Measurements from ENCODE around the gene BLVRA. TPM values are rescaled to one million over a fixed set of nuclear protein-coding genes. Genes with fewer than 3 reads are reported as not detected.

BLVRA gene
- total RNA-seq, 3 donors from 2014 or later (not counting 1 experiment from before 2014, with no cell fraction given), result 19.8 to 25.6 (median 20.9) TPM

DNA sequence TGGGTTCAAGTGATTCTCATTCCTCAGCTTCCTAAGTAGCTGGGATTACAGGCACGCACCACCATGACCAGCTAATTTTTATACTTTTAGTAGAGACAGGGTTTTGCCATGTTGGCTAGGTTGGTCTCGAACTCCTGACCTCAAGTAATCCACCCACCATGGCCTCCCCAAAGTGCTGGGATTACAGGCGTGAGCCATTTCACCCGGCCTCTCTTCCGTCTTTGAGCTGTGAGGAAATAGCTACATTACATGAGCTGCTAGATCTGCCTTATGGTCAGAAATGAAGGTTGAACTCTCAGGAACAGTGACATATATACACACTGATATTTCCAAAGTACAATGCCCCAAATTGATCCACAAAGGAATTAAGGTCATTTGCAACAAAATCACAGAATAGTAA, 2.4 kb downstream of the BLVRA start:
- Histone ChIP-seq H3K36me3 (ENCODE audit: control insufficient read depth, insufficient read depth, low read length) (no peaks in the 10 kb centered on the region), H3K27me3 (ENCODE audit: control insufficient read depth, insufficient read depth, low read length) (no peaks in the 10 kb centered on the region), H3K4me3 (ENCODE audit: low read length) (no peak overlapping the region), H3K9me3 (ENCODE audit: control insufficient read depth, insufficient read depth, low read length) (no peaks in the 10 kb centered on the region), H3K4me1 (ENCODE audit: control insufficient read depth, insufficient read depth, low read length) (peaks cover 14% of the 10 kb centered on the region), H3K27ac (ENCODE audit: low read length) (no peak overlapping the region)
- Mint-ChIP-seq H3K36me3 (no peaks in the 10 kb centered on the region), H3K27ac (no peak overlapping the region), H3K9me3 (no peaks in the 10 kb centered on the region), H3K27me3 (ENCODE audit: low read depth in 2 of 2) (peaks cover 0 to 6% of the 10 kb centered on the region in 2 donors), H3K4me3 (peak overlapping the region; percentile 41), H3K4me1 (peaks cover 13 to 38% of the 10 kb centered on the region in 2 donors)
- 94% methylated on average over 5 of the region's 5 CpGs for WGBS (ENCODE audit: insufficient coverage)
- DNase-seq, result no peak
- no peak for ATAC-seq
- intact Hi-C loops (cut with micrococcal nuclease), result no loop called here
- TF ChIP-seq, protein P1, sequence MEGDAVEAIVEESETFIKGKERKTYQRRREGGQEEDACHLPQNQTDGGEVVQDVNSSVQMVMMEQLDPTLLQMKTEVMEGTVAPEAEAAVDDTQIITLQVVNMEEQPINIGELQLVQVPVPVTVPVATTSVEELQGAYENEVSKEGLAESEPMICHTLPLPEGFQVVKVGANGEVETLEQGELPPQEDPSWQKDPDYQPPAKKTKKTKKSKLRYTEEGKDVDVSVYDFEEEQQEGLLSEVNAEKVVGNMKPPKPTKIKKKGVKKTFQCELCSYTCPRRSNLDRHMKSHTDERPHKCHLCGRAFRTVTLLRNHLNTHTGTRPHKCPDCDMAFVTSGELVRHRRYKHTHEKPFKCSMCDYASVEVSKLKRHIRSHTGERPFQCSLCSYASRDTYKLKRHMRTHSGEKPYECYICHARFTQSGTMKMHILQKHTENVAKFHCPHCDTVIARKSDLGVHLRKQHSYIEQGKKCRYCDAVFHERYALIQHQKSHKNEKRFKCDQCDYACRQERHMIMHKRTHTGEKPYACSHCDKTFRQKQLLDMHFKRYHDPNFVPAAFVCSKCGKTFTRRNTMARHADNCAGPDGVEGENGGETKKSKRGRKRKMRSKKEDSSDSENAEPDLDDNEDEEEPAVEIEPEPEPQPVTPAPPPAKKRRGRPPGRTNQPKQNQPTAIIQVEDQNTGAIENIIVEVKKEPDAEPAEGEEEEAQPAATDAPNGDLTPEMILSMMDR (IDR thresholded peaks at IDR 0.05), result no peak

DNA sequence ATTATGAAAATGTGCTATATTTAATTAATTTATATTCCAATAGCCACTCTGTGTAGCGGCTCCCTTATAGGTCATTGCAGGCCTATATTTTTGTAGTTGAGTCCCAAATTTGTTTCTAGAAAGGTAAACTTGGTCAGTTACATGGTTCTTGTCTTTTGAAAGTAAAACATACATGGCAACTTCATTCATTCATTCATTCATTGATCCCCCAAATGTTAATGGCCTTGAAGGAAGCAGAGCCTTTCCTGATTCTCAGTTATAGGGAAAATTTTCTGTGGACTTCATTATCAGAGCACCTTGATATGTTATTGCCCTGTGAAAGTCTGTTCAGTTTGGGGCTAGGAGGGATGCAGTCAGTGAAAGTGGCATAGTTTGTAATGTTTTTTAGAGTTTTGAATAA, 2.9 kb downstream of the BLVRA start:
- no peak overlapping the region for H3K4me3 ChIP-seq (ENCODE audit: low read length)
- Mint-ChIP-seq H3K4me3 (no peak overlapping the region), H3K4me1 (peaks cover 13 to 38% of the 10 kb centered on the region in 2 donors)

DNA sequence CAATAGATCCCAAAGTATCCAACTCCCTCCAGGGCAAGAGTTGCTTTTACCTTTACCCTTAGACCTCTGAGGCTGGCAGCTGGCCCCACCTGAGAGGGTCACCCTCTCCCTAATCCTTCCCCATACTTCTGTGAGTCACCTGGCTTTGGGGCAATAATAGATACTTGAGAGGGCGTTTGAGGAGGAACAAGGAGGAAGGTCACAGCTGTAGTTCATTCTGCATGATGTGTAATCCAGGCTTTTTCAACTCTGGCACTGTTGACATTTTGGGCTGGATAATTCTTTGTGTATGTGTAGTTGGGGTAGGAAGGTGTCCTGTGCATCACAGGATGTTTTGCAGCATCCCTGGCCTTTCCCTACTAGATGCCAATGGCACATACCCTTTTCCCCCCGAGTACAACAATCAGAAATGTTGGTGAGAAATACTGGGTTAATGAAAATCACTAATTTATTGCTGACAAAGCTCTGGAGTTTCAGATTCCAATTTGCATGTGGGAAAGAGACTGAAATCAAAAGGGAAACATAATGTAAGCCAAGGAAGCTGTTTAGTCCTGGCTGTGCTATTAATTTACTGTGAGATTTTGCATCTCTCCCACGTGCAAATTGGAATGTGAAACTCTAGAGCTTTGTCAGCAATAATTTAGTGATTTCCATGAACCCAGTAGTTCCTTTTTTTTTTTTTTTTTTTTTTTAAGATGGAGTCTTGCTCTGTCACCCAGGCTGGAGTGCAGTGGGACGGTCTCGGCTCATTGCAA, 3.6 kb downstream of the BLVRA start:
- no peak overlapping the region for H3K4me3 Mint-ChIP-seq
- Histone ChIP-seq H3K36me3 (ENCODE audit: control insufficient read depth, insufficient read depth, low read length) (no peaks in the 10 kb centered on the region), H3K4me1 (ENCODE audit: control insufficient read depth, insufficient read depth, low read length) (peaks cover 14% of the 10 kb centered on the region), H3K9me3 (ENCODE audit: control insufficient read depth, insufficient read depth, low read length) (no peaks in the 10 kb centered on the region), H3K4me3 (ENCODE audit: low read length) (no peak overlapping the region), H3K27me3 (ENCODE audit: control insufficient read depth, insufficient read depth, low read length) (no peaks in the 10 kb centered on the region), H3K27ac (ENCODE audit: low read length) (no peak overlapping the region)
- H3K9me3 Mint-ChIP-seq, result no peaks in the 10 kb centered on the region
- DNase-seq, result no peak
- no peak for ATAC-seq
- 80% methylated on average over 4 of the region's 5 CpGs for WGBS (ENCODE audit: insufficient coverage)
- H3K36me3 Mint-ChIP-seq, result no peaks in the 10 kb centered on the region
- intact Hi-C loops (cut with micrococcal nuclease), result no loop called here
- TF ChIP-seq, protein P1 (IDR thresholded peaks at IDR 0.05), result no peak
- H3K27me3 Mint-ChIP-seq (ENCODE audit: low read depth in 2 of 2), result peaks cover 0 to 5% of the 10 kb centered on the region in 2 donors
- peaks cover 13 to 34% of the 10 kb centered on the region in 2 donors for H3K4me1 Mint-ChIP-seq
- peak overlapping the region in 1 of 2 donors; percentile 11 for H3K27ac Mint-ChIP-seq

More for the DNA sequence above, 2.9 kb downstream of the BLVRA start:
- no peaks in the 10 kb centered on the region for H3K36me3 ChIP-seq (ENCODE audit: control insufficient read depth, insufficient read depth, low read length)
- no CpG with 5 or more reads among the region's 1 CpG for WGBS (ENCODE audit: insufficient coverage)
- ATAC-seq (no peak), DNase-seq (no peak)
- H3K4me1 ChIP-seq (ENCODE audit: control insufficient read depth, insufficient read depth, low read length), result peaks cover 14% of the 10 kb centered on the region
- TF ChIP-seq, protein P1 (IDR thresholded peaks at IDR 0.05), result no peak
- no peaks in the 10 kb centered on the region for H3K9me3 Mint-ChIP-seq
- intact Hi-C loops (cut with micrococcal nuclease), result no loop called here
- H3K27me3 ChIP-seq (ENCODE audit: control insufficient read depth, insufficient read depth, low read length), result no peaks in the 10 kb centered on the region
- peaks cover 0 to 6% of the 10 kb centered on the region in 2 donors for H3K27me3 Mint-ChIP-seq (ENCODE audit: low read depth in 2 of 2)
- H3K27ac ChIP-seq (ENCODE audit: low read length), result no peak overlapping the region
- no peaks in the 10 kb centered on the region for H3K36me3 Mint-ChIP-seq
- no peaks in the 10 kb centered on the region for H3K9me3 ChIP-seq (ENCODE audit: control insufficient read depth, insufficient read depth, low read length)
- H3K27ac Mint-ChIP-seq, result no peak overlapping the region
